Sigmoid colon (tissue), 4 donors: ENCODE data around the gene ALDH3A2.

Experiments used
- CTCF ChIP-seq, 4 experiments: fragments of 450-650 bp in 3 of 4; fragments of 200-600 bp in 1 of 4; IDR thresholded peaks; one replicate each; pipeline ENCODE4 v1.5.1; 2016 to 2019; ENCODE audit warnings: antibody characterized with exemption in 4 of 4, mild to moderate bottlenecking in 3 of 4, moderate library complexity in 2 of 4
- POLR2A ChIP-seq, 2 donors: fragments of 450-650 bp; IDR thresholded peaks; one replicate each; pipeline ENCODE4 v1.6.1; 2016; ENCODE audit warnings: antibody characterized with exemption in 2 of 2, mild to moderate bottlenecking in 2 of 2, moderate library complexity in 2 of 2
- POLR2AphosphoS5 ChIP-seq, 4 donors: sonication (generic); formaldehyde crosslinking; IDR thresholded peaks; one replicate each; pipeline ENCODE4 v1.6.1; 2017; ENCODE audit warnings: antibody characterized with exemption in 4 of 4

GRCh38 chr17:19630661-19631060, 17.9 kb upstream of the ALDH3A2 start:
- TF ChIP-seq CTCF (IDR thresholded peaks at IDR 0.05) = no peak
- TF ChIP-seq POLR2A (IDR thresholded peaks at IDR 0.05) = no peak
- no peak for TF ChIP-seq POLR2AphosphoS5 (IDR thresholded peaks at IDR 0.05)
